GM12878 (cell line): ENCODE results near the gene ADAP1. TPM values are rescaled to one million over a fixed set of nuclear protein-coding genes. Genes with fewer than 3 reads are reported as not detected.

ENCODE experiments used
- ASH2L ChIP-seq: fragments of 300-600, 200-600 bp; sonication (generic); IDR thresholded peaks from 2 replicates; pipeline ENCODE4 v1.6.1; 2017; ENCODE audit warnings: low read depth, mild to moderate bottlenecking, borderline replicate concordance
- BCL3 ChIP-seq: IDR thresholded peaks from 2 replicates; pipeline ENCODE4 v1.6.1; 2011; ENCODE audit warnings: borderline replicate concordance, low read depth, mild to moderate bottlenecking, moderate library complexity, low read length; ENCODE audit not compliant: insufficient read depth, poor library complexity, severe bottlenecking
- CTCF ChIP-seq, 3 experiments: IDR thresholded peaks in 2 of 3; conservative IDR thresholded peaks in 1 of 3; 2 replicates each; pipeline ENCODE4 v1.5.1; 2011; ENCODE audit warnings: low read depth in 3 of 3, low read length in 3 of 3, mild to moderate bottlenecking in 3 of 3, control low read depth in 2 of 3, moderate library complexity in 2 of 3, inconsistent platforms in 1 of 3, mixed read lengths in 1 of 3; ENCODE audit not compliant: control insufficient read depth in 2 of 3, insufficient read depth in 1 of 3; ENCODE audit errors: extremely low read depth in 1 of 3
- E2F8 ChIP-seq: fragments of 450-650 bp; IDR thresholded peaks from 2 replicates; pipeline ENCODE4 v1.6.1; 2018; ENCODE audit warnings: mild to moderate bottlenecking, low read depth, moderate library complexity; ENCODE audit not compliant: partially characterized antibody
- FOS ChIP-seq: IDR thresholded peaks from 3 replicates; pipeline ENCODE4 v1.6.1; 2011; ENCODE audit warnings: borderline replicate concordance; ENCODE audit not compliant: insufficient read length; ENCODE audit errors: extremely low read depth
- MEF2A ChIP-seq: IDR thresholded peaks from 2 replicates; pipeline ENCODE4 v1.6.1; 2011; ENCODE audit warnings: low read depth, mild to moderate bottlenecking, low read length, moderate library complexity; ENCODE audit not compliant: insufficient read depth
- MLLT1 ChIP-seq: fragments of 450-650 bp; IDR thresholded peaks from 2 replicates; pipeline ENCODE4 v1.6.1; 2016; ENCODE audit warnings: mild to moderate bottlenecking
- MTA3 ChIP-seq: IDR thresholded peaks from 2 replicates; pipeline ENCODE4 v1.6.1; 2012; ENCODE audit warnings: low read length, inconsistent platforms, borderline replicate concordance
- NBN ChIP-seq: fragments of 450-650 bp; IDR thresholded peaks from 2 replicates; pipeline ENCODE4 v1.6.1; 2016
- PAX5 ChIP-seq: IDR thresholded peaks from 2 replicates; pipeline ENCODE4 v1.6.1; 2011; ENCODE audit warnings: low read depth, low read length, borderline replicate concordance
- PBX3 ChIP-seq: IDR thresholded peaks from 2 replicates; pipeline ENCODE4 v1.6.1; 2011; ENCODE audit warnings: mild to moderate bottlenecking, low read depth, low read length, moderate library complexity; ENCODE audit not compliant: insufficient replicate concordance
- RB1 ChIP-seq: fragments of 450-650 bp; formaldehyde crosslinking; IDR thresholded peaks from 2 replicates; pipeline ENCODE4 v1.6.1; 2017; ENCODE audit warnings: mild to moderate bottlenecking, borderline replicate concordance
- REST ChIP-seq: IDR thresholded peaks from 2 replicates; pipeline ENCODE4 v1.6.1; 2012; ENCODE audit warnings: mild to moderate bottlenecking, low read depth, low read length
- ZSCAN29 ChIP-seq: fragments of 450-650 bp; IDR thresholded peaks from 2 replicates; pipeline ENCODE4 v1.6.1; 2017; ENCODE audit warnings: mild to moderate bottlenecking, moderate library complexity
- polyA plus RNA-seq, 11 experiments: library from polyadenylated mRNA; depleted of rRNA in 4 of 11; unstranded in 6 of 11; stranded (reverse) in 5 of 11; fragments of >200 nt; fragmentation: Nextera tagmentation in 4 of 11; fragmentation: Illumina TruSeq in 1 of 11; extraction: Ambion mirVana in 4 of 11; extraction: Trizol in 1 of 11; gene quantifications; 1 replicate in 1 of 11; 2 replicates in 10 of 11; pipeline versions ENCODE4 v1.2.1 to v1.2.3, GENCODE V29; 2011 to 2016; ENCODE audit warnings: inconsistent platforms in 2 of 11, missing spikeins in 2 of 11, low read depth in 1 of 11
- total RNA-seq, 4 experiments: library from RNA; depleted of rRNA in 3 of 4; stranded (reverse); fragments of >200 nt in 3 of 4; fragmentation: Illumina TruSeq in 1 of 4; extraction: Trizol in 1 of 4; gene quantifications; 2 replicates each; pipeline versions ENCODE4 v1.2.1 to v1.2.3, GENCODE V29; 2013 to 2021

Gene ADAP1
- total and polyA plus RNA-seq, 10 of the 15 experiments (the other 5 are each of a cell fraction or from before 2014, with no cell fraction given): 0.22 to 44.2 (median 22.0) TPM; not detected in 1

- no peak for TF ChIP-seq E2F8
- TF ChIP-seq PBX3: peak; percentile 96
- peak; percentile 6; the same call in 1 of the 2 replicates for TF ChIP-seq MLLT1
- TF ChIP-seq BCL3: peak; percentile 74
- peak; percentile 17 to 29 (median 19); a peak in 3 of 6 replicates for TF ChIP-seq CTCF (IDR thresholded peaks at IDR 0.05 in 2 of 3, conservative IDR thresholded peaks at IDR 0.05 in 1 of 3; ENCODE audit: control insufficient read depth in 2 of 3, extremely low read depth in 1 of 3, insufficient read depth in 1 of 3, low read depth in 3 of 3, low read length in 3 of 3)
- TF ChIP-seq NBN: no peak; the same call in 1 of the 2 replicates
- TF ChIP-seq ZSCAN29: peak; percentile 76; the same call in 1 of the 2 replicates
- peak; percentile 7; the same call in 1 of the 2 replicates for TF ChIP-seq PAX5
- no peak for TF ChIP-seq MTA3
- TF ChIP-seq REST: 0 out of 2 replicates have a peak, but pooled peaks have one; percentile 23
- peak; percentile 98 for TF ChIP-seq FOS
- no peak for TF ChIP-seq ASH2L
- TF ChIP-seq MEF2A: peak; percentile 59; the same call in 1 of the 2 replicates
- TF ChIP-seq RB1: peak; percentile 66; the same call in 1 of the 2 replicates
These were observed 78.2 kb downstream of the ADAP1 start, which contains the start of gene GET4 (continued) for GRCh38 chr7:876077-876971.
